ENCODE measurements around the gene UQCRFS1.

GRCh38 chr19:29255912-29256311, 43.0 kb upstream of the UQCRFS1 start:
- TF ChIP-seq, protein P1, sequence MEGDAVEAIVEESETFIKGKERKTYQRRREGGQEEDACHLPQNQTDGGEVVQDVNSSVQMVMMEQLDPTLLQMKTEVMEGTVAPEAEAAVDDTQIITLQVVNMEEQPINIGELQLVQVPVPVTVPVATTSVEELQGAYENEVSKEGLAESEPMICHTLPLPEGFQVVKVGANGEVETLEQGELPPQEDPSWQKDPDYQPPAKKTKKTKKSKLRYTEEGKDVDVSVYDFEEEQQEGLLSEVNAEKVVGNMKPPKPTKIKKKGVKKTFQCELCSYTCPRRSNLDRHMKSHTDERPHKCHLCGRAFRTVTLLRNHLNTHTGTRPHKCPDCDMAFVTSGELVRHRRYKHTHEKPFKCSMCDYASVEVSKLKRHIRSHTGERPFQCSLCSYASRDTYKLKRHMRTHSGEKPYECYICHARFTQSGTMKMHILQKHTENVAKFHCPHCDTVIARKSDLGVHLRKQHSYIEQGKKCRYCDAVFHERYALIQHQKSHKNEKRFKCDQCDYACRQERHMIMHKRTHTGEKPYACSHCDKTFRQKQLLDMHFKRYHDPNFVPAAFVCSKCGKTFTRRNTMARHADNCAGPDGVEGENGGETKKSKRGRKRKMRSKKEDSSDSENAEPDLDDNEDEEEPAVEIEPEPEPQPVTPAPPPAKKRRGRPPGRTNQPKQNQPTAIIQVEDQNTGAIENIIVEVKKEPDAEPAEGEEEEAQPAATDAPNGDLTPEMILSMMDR (IDR thresholded peaks at IDR 0.05 in 4 of 5, conservative IDR thresholded peaks at IDR 0.05 in 1 of 5): no peak
- TF ChIP-seq POLR2A (IDR thresholded peaks at IDR 0.05): no peak
